ENCODE results near the gene ISG15.

Gene ISG15

GRCh38 chr1:1021010-1021919 lies 8.0 kb downstream of the ISG15 start:
- no peak overlapping the region for H3K9ac ChIP-seq (ENCODE audit: low read length)
- H3K4me3 ChIP-seq (ENCODE audit: low read depth, low read length, poor library complexity, severe bottlenecking): no peak overlapping the region
- no peak overlapping the region for H2AFZ ChIP-seq (ENCODE audit: low read length)
- peaks cover 16% of the 10 kb centered on the region; the same call in 1 of the 2 replicates for H3K27me3 ChIP-seq (ENCODE audit: insufficient read depth, low read length)
- no peak for TF ChIP-seq CTCF (IDR thresholded peaks at IDR 0.05; ENCODE audit: low read length)
- no peak for TF ChIP-seq EZH2 (IDR thresholded peaks at IDR 0.05; ENCODE audit: borderline replicate concordance, low read length)
- no peaks in the 10 kb centered on the region for H3K9me3 ChIP-seq (ENCODE audit: low read length)
- H3K4me2 ChIP-seq (ENCODE audit: low read length): no peak overlapping the region
- peaks cover 4% of the 10 kb centered on the region for H3K4me1 ChIP-seq (ENCODE audit: insufficient read depth, low read length, severe bottlenecking)
- H3K36me3 ChIP-seq (ENCODE audit: insufficient read depth, low read length): no peaks in the 10 kb centered on the region
- H3F3A ChIP-seq (ENCODE audit: insufficient read depth, low read length): no peaks in the 10 kb centered on the region
- no peaks in the 10 kb centered on the region for H4K20me1 ChIP-seq (ENCODE audit: insufficient read depth, low read length)
- no peaks in the 10 kb centered on the region for H3K79me2 ChIP-seq (ENCODE audit: insufficient read depth, low read length)
- no peaks in the 10 kb centered on the region for H3K9me2 ChIP-seq (ENCODE audit: low read depth, low read length)
- no peak overlapping the region for H3K27ac ChIP-seq (ENCODE audit: low read depth, low read length, poor library complexity, severe bottlenecking)

GRCh38 chr1:1021920-1022259 lies 8.6 kb downstream of the ISG15 start:
- Histone ChIP-seq H4K20me1 (ENCODE audit: insufficient read depth, low read length) (no peaks in the 10 kb centered on the region), H3F3A (ENCODE audit: insufficient read depth, low read length) (no peaks in the 10 kb centered on the region), H3K79me2 (ENCODE audit: insufficient read depth, low read length) (no peaks in the 10 kb centered on the region), H3K36me3 (ENCODE audit: insufficient read depth, low read length) (no peaks in the 10 kb centered on the region), H3K4me1 (ENCODE audit: insufficient read depth, low read length, severe bottlenecking) (peaks cover 4% of the 10 kb centered on the region), H3K27ac (ENCODE audit: low read depth, low read length, poor library complexity, severe bottlenecking) (no peak overlapping the region), H3K9me2 (ENCODE audit: low read depth, low read length) (no peaks in the 10 kb centered on the region), H3K4me3 (ENCODE audit: low read depth, low read length, poor library complexity, severe bottlenecking) (no peak overlapping the region), H3K4me2 (ENCODE audit: low read length) (no peak overlapping the region), H3K27me3 (ENCODE audit: insufficient read depth, low read length) (peaks cover 16% of the 10 kb centered on the region; the same call in 1 of the 2 replicates), H3K9me3 (ENCODE audit: low read length) (no peaks in the 10 kb centered on the region), H2AFZ (ENCODE audit: low read length) (no peak overlapping the region), H3K9ac (ENCODE audit: low read length) (no peak overlapping the region)
- TF ChIP-seq EZH2 (IDR thresholded peaks at IDR 0.05; ENCODE audit: borderline replicate concordance, low read length): no peak
- TF ChIP-seq CTCF (IDR thresholded peaks at IDR 0.05; ENCODE audit: low read length): no peak

GRCh38 chr1:1022302-1023009 lies 9.2 kb downstream of the ISG15 start:
- no peak overlapping the region for H3K27ac ChIP-seq (ENCODE audit: low read depth, low read length, poor library complexity, severe bottlenecking)
- TF ChIP-seq EZH2 (IDR thresholded peaks at IDR 0.05; ENCODE audit: borderline replicate concordance, low read length) (no peak), CTCF (IDR thresholded peaks at IDR 0.05; ENCODE audit: low read length) (no peak)
- H2AFZ ChIP-seq (ENCODE audit: low read length): no peak overlapping the region
- H3K79me2 ChIP-seq (ENCODE audit: insufficient read depth, low read length): no peaks in the 10 kb centered on the region
- H3K27me3 ChIP-seq (ENCODE audit: insufficient read depth, low read length): peaks cover 17% of the 10 kb centered on the region
- no peaks in the 10 kb centered on the region for H3K9me2 ChIP-seq (ENCODE audit: low read depth, low read length)
- H3K4me1 ChIP-seq (ENCODE audit: insufficient read depth, low read length, severe bottlenecking): peaks cover 4% of the 10 kb centered on the region
- no peaks in the 10 kb centered on the region for H3K9me3 ChIP-seq (ENCODE audit: low read length)
- H4K20me1 ChIP-seq (ENCODE audit: insufficient read depth, low read length): no peaks in the 10 kb centered on the region
- no peak overlapping the region for H3K9ac ChIP-seq (ENCODE audit: low read length)
- H3F3A ChIP-seq (ENCODE audit: insufficient read depth, low read length): no peaks in the 10 kb centered on the region
- H3K36me3 ChIP-seq (ENCODE audit: insufficient read depth, low read length): no peaks in the 10 kb centered on the region
- H3K4me3 ChIP-seq (ENCODE audit: low read depth, low read length, poor library complexity, severe bottlenecking): no peak overlapping the region
- no peak overlapping the region for H3K4me2 ChIP-seq (ENCODE audit: low read length)
